ENCODE data around the gene C12orf57. TPM values are rescaled to one million over a fixed set of nuclear protein-coding genes. Genes with fewer than 3 reads are reported as not detected.

Gene C12orf57
- total and polyA plus RNA-seq, 2 of the 13 experiments (the other 11 are each of a cell fraction or from before 2014, with no cell fraction given): 84.0 to 287 TPM

- no peak for TF ChIP-seq ZNF557 (CRISPR knock-in tag; IDR thresholded peaks at IDR 0.05)
- TF ChIP-seq AFF4 (CRISPR knock-in tag; IDR thresholded peaks at IDR 0.05): no peak
- no peak for TF ChIP-seq KDM1A (CRISPR knock-in tag; IDR thresholded peaks at IDR 0.05)
- TF ChIP-seq ZMYM2 (CRISPR knock-in tag; IDR thresholded peaks at IDR 0.05): no peak
- TF ChIP-seq DNMT3B (CRISPR knock-in tag; conservative IDR thresholded peaks at IDR 0.05): no peak
- no peak for TF ChIP-seq ZBTB39 (CRISPR knock-in tag; IDR thresholded peaks at IDR 0.05)
- 0 out of 2 replicates have a peak, but pooled peaks have one; percentile 42 for TF ChIP-seq PCBP1 (IDR thresholded peaks at IDR 0.05; ENCODE audit: borderline replicate concordance, low read depth, low read length)
- no peak for TF ChIP-seq ZNF772 (CRISPR knock-in tag; IDR thresholded peaks at IDR 0.05)
- TF ChIP-seq CSRNP2 (CRISPR knock-in tag; conservative IDR thresholded peaks at IDR 0.05; ENCODE audit: low read depth): no peak
- TF ChIP-seq SMYD3 (CRISPR knock-in tag; IDR thresholded peaks at IDR 0.05): no peak
- TF ChIP-seq ZNF619 (CRISPR knock-in tag; IDR thresholded peaks at IDR 0.05): no peak
- no peak for TF ChIP-seq KAT2B (IDR thresholded peaks at IDR 0.05; ENCODE audit: borderline replicate concordance, low read depth, low read length)
- peak; percentile 20; the same call in 1 of the 2 replicates for TF ChIP-seq ZFY (CRISPR knock-in tag; IDR thresholded peaks at IDR 0.05)
- TF ChIP-seq BRD4 (CRISPR knock-in tag; IDR thresholded peaks at IDR 0.05): no peak
- TF ChIP-seq PRDM10 (CRISPR knock-in tag; IDR thresholded peaks at IDR 0.05; ENCODE audit: low read depth): no peak
Measured at GRCh38 chr12:6925540-6926279, 18.1 kb upstream of the C12orf57 start (continued).
